ENCODE measurements around the gene BAIAP3.

DNA sequence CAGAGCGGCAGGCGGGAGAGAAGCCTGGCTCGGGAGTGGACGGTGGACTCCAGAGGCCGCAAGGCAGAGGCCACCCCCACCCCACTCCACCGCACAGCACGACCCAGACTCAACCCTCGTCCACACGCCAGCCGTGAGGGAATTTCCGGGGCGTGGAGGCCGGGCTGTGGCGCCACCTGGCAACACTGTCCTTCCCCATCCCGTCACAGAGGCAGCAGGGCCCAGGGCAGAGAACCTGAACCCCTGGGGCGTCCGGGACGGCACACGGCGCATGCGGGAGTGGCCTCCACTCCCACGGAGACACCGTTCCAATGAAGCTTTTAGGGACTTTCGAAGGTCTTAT, 41.8 kb downstream of the BAIAP3 start:
- TF ChIP-seq EP300 (IDR thresholded peaks at IDR 0.05): no peak
- TF ChIP-seq, protein P1, sequence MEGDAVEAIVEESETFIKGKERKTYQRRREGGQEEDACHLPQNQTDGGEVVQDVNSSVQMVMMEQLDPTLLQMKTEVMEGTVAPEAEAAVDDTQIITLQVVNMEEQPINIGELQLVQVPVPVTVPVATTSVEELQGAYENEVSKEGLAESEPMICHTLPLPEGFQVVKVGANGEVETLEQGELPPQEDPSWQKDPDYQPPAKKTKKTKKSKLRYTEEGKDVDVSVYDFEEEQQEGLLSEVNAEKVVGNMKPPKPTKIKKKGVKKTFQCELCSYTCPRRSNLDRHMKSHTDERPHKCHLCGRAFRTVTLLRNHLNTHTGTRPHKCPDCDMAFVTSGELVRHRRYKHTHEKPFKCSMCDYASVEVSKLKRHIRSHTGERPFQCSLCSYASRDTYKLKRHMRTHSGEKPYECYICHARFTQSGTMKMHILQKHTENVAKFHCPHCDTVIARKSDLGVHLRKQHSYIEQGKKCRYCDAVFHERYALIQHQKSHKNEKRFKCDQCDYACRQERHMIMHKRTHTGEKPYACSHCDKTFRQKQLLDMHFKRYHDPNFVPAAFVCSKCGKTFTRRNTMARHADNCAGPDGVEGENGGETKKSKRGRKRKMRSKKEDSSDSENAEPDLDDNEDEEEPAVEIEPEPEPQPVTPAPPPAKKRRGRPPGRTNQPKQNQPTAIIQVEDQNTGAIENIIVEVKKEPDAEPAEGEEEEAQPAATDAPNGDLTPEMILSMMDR (IDR thresholded peaks at IDR 0.05): no peak

Measured in esophagus muscularis mucosa (tissue), 3 donors.